CD4-positive, alpha-beta T cell treated with Interleukin-4 for 4 hours (primary cell): ENCODE measurements around the gene CBLN3.

ENCODE experiments used
- DNase-seq: peaks from one replicate; pipeline ENCODE4 v3.0.0-alpha.2; 2020

CBLN3 gene

DNA sequence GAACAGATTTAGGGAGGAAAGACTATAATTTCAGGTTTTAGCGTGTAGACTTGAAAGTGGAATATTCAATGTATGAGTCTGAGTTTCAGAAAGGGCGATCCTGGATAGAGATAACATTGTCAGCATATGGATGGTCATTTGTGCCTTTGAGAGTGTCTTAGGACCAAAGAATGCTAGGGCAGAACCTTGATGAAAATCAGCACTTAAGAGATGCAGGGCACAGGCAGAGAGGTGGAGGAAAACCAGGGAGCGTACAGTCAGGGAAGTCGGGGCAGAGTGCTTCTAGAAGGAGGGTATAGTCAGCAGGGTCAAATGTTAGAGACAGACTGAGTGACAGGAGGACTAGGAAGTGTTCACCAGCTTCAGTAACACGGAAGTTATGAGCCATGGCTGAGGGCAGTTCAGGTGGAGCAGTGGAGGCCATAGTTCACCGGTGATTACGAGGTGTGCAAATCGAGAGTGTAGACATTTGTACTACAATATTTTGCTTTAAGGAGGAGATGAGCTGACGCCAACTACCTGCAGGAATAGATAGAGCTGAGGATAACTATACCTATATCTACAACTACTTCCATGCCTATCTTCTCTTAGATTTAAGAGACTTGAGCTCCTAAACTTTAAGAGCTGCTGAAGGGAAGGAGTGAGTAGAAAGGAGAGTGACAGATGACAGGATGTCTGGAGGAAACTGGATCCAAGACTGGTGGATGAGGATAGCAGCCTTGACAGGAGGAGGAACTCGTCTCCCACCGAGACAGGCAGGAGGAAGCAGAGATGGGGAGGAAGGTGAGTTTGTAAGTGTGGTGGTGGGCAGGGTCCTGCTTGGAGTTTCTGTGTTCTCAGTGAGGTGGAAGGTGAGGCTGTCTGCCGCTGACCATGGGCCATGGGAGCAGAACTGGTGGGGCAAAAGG is 6.5 kb downstream of the CBLN3 start:
- DNase-seq = no peak

DNA sequence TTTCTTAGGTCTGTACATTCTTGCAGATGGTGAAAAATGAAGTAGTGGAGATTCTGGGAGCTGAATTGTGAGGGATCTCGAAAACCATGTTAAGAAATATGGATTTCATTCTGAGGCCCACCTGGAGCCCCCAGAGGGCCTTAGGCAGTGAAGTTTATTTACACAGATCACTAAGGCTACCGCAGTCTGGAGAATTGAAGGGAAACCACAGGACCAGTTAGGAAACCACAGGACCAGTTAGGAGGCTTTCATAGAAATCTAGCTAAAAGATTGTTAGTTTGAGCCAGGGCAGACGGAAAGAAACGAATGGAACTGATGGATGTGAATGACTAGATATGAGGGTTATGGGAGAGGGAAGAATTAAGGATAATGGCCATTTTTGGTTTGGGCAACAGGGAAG is 7.2 kb downstream of the CBLN3 start:
- DNase-seq = peak; percentile 24

DNA sequence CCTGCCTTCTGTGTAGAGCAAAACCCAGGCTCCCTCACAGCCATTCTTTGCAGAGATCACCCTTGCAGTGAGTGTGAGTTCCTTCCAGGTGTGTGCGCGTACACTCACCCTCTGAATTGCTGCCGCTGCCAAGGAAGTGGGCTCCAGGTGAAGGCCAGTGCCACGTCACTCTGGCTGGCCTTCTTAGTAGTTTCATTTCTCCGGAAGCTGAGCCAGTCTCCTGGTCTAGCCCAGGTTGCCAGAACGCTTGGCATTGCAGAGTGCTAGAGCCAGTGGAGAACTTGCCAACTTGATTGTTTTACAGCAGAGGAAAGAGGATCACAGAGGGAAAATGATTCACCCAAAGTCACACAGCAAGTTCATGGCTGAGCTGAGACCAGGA is 11.0 kb downstream of the CBLN3 start:
- DNase-seq = no peak

DNA sequence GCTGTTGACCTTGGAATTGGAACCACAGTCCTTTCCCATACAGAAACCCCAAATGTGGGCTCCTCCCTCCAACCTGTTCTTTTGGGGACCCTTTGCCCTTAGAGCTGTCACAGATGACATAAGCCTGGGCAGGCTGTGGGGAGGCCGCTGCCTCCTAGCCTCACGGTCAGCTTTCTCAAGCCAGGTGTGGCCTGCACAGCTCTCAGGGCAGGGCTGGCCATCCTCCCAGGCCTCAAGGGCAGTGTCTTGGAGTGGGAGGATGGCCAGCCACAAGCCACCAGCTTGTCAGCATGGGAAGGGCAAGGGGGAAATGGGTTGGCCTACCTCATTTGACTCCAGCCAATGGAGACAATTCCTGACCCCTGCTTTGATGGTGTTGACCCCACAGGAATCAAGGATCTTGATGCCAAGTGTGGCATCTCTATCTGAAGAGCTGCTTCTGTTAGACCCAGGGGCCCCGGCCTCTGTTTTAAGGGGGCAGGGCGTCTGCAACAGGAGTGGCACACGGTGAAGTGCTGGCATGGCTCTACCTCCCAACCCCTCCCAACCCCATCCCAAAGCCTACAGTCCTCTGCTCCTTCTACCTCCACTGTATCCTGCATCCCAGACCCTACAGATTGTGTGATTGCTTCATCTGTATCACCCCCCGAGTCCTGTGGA is 11.5 kb downstream of the CBLN3 start:
- no peak for DNase-seq

DNA sequence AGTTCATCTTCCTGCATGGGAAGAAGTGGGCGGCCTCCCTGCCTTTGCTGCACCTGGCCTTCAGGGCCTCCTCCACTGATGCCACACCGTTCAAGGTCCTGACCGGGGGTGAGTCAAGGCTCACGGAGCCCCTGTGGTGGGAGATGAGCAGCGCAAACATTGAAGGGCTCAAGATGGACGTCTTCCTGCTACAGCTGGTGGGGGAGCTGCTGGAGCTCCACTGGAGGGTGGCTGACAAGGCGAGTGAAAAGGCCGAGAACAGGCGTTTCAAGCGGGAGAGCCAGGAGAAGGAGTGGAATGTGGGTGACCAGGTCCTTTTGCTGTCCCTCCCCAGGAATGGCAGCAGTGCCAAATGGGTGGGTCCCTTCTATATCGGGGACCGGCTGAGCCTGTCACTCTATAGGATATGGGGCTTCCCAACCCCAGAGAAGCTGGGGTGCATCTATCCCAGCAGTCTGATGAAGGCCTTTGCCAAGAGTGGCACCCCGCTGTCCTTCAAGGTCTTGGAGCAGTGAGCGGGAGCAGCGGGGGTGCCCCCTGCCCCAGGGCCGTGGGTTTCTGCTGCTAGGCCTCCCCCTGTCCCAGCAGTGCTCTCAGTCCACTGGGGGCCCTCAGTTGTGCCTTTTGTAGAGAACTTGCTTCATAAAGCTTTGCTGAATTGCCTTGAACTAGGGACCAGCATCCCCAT is 12.4 kb downstream of the CBLN3 start:
- DNase-seq = no peak

DNA sequence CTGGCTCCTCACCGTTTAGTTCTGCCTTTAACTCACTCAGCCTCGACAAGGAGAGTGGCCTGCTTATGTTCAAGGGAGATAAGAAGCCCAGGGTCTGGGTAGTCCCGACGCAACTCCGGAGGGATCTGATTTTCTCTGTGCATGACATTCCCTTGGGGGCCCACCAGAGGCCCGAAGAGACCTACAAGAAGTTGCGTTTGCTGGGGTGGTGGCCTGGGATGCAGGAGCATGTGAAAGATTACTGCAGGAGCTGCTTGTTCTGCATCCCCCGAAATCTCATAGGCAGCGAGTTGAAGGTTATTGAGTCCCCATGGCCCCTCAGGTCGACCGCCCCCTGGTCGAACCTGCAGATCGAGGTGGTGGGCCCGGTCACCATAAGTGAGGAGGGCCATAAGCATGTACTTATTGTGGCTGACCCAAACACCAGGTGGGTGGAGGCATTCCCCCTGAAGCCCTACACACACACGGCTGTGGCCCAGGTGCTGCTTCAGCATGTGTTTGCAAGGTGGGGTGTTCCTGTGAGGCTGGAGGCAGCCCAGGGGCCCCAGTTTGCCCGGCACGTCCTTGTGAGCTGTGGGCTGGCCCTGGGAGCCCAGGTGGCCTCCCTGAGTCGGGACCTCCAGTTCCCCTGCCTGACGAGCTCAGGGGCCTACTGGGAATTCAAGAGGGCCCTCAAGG is 13.1 kb downstream of the CBLN3 start:
- no peak for DNase-seq

DNA sequence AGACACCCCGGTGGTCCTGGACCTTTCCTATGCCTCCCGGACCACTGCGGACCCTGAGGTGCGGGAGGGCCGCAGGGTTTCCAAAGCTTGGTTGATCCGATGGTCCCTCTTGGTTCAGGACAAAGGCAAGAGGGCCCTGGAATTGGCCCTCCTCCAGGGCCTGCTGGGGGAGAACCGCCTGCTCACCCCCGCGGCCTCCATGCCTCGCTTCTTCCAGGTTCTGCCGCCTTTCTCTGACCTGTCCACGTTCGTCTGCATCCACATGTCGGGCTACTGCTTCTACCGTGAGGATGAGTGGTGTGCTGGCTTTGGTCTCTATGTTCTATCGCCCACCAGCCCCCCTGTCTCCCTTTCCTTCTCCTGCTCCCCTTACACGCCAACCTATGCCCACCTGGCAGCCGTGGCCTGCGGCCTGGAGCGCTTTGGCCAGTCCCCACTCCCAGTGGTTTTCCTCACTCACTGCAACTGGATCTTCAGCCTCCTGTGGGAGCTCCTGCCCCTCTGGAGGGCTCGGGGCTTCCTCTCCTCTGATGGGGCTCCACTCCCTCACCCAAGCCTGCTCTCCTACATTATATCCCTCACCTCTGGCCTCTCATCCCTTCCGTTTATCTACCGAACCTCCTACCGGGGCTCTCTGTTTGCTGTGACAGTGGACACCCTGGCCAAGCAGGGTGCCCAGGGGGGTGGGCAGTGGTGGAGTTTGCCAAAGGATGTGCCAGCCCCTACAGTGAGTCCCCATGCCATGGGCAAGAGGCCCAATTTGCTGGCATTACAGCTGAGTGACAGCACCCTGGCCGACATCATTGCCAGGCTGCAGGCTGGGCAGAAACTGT is 13.8 kb downstream of the CBLN3 start:
- no peak for DNase-seq

DNA sequence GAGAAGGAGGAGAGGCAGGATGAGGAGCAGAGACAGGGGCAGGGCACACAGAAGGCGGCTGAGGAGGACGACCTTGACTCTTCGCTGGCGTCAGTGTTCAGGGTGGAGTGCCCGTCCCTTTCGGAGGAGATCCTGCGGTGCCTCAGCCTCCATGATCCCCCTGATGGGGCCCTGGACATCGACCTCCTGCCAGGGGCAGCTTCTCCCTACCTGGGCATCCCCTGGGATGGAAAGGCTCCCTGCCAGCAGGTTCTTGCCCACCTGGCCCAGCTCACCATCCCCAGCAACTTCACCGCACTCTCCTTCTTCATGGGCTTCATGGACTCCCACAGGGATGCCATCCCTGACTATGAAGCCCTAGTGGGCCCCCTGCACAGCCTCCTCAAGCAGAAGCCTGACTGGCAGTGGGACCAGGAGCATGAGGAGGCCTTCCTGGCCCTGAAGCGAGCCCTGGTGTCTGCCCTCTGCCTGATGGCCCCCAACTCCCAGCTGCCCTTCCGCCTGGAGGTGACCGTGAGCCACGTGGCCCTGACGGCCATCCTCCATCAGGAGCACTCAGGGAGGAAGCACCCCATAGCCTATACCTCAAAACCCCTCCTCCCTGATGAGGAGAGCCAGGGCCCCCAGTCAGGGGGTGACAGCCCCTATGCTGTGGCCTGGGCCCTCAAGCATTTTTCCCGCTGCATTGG is 14.6 kb downstream of the CBLN3 start:
- DNase-seq = no peak

DNA sequence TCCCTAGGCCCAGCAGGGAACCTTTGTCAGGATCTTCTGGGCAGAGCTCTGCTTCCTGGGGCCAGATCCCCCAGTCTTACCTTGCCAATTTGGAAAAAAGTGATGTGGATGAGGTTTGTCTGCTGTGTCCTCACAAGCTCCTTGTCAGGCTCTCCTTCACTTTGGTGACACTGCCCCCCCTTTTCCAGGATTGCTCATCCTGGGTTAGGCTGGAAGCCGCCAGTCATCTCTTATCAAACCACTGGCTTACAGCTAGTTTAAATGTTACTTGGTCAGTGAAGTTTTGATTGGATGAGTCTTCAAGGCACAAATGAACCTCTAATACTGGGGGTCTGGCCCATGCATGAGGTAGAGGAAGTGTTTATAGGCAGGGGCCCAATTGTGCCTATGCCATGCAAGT is 15.4 kb downstream of the CBLN3 start:
- DNase-seq = no peak

DNA sequence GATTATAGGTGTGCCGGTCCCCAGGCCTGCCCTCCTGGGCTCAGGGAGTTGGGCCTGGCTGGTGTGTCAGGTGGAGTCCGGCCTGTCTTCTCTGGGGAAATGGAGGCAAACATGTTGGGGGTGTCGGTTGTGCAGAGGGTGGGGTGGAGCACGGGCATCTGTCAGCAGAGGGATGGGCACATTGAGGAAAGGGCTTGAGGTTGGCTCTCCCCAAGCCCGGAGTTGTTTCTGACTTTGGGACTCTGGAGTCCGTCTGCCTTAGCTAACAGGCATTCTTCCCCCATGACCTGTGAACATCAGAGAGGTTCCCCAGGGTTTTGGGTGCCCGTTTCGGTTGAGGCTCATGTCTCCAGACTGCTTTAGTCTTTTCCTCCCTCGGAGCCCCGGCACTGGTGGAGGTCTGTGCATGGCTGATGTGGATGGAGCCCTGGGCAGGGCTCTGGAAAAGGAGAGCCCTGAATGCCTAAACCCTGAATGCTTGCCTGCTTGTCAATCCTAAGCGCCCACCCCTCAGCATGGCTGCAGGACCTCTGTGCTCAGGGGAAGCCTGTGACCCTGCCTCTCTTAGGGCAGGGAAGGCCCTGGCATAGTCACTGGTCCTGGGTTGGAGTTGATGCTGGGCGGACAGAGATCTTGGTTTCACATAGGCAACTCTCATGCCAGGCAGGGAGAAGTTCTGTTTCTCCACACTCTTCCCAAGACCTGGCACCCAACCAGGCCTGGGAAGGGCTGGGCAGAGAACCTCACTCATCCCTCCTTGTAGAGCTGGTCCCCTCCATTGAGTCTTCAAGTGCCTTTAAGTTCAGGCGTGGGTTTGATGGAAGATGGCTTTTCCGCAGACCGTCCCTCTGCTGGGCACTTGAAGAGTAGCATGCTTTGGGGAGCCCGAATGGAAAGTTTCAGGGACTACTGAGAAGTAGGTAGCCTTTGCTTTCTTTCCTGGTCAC is 17.8 kb downstream of the CBLN3 start:
- peak; percentile 44 for DNase-seq

DNA sequence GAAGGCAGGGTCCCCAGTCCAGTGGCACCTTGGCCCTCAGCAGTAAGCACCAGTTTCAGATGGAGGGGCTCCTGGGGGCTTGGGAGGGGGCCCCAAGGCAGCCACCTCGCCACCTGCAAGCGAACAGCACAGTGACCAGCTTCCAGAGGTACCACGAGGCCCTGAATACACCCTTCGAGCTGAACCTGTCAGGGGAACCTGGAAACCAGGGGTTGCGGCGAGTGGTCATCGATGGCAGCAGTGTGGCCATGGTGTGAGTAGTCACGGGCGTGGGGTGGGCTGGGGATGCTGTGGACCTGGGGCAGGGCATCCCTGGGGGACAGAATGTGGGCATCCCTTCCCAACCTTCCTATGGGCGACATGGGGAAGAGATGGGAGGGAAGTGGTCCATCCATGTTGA is 19.5 kb downstream of the CBLN3 start:
- DNase-seq = no peak

DNA sequence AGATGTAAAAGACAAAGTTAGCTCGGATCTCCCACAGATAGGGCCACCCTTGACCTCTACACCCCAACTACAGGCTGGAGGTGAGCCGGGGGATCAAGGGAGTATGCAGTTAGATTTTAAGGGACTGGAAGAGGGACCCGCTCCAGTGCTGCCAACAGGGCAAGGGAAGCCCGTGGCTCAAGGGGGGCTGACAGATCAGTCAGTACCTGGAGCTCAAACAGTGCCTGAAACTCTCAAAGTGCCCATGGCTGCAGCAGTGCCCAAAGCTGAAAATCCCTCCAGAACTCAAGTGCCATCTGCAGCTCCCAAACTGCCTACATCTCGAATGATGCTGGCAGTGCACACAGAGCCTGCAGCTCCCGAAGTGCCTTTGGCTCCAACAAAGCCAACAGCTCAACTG is 20.3 kb downstream of the CBLN3 start:
- DNase-seq = no peak

DNA sequence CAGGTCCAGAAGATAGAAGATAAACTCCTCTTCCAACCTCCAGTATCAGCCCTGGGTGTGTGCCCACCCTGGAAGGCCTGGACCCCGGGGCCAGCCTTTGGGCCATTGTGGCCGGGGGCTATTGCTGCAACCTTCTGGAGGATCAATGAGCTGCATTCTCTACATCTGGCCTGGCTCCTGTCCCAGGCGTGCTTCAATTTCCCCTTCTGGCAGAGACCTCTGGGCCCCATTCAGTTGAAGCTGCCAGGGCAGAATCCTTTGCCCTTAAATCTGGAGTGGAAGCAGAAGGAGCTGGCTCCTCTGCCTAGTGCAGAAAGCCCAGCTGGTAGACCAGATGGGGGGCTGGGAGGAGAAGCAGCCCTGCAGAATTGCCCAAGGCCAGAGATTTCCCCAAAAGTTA is 20.7 kb downstream of the CBLN3 start:
- no peak for DNase-seq

DNA sequence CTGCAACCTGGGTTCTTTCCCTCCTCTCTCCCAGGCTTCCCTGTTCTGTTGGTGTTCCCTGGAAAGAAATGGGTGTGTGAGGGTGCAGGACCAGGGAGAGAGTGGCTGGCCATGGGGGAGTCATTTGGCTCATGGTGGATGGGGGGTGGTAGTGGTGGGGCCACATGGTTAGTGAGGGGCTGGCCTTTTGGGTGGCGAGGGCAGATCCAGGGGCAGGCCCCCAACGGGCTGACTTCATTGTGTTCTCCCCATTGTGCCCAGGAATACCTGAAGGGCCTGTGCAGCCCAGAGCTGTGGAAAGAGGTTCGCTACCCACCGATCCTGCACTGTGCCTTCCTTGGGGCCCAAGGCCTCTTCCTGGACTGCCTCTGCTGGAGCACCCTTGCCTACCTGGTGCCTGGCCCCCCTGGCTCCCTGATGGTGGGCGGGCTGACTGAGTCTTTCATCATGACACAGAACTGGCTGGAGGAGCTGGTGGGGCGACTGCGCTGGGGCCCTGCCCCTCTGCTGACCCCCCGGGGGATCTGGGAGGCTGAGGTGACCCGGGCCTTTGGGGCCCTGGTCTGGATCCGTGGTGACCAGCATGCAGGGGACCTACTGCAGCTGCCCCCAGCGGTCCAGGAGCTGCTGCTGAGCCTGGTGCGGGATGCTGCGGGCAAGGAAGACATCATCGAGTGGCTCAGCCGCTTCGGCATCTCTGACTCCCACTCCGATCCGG is 21.7 kb downstream of the CBLN3 start:
- no peak for DNase-seq

DNA sequence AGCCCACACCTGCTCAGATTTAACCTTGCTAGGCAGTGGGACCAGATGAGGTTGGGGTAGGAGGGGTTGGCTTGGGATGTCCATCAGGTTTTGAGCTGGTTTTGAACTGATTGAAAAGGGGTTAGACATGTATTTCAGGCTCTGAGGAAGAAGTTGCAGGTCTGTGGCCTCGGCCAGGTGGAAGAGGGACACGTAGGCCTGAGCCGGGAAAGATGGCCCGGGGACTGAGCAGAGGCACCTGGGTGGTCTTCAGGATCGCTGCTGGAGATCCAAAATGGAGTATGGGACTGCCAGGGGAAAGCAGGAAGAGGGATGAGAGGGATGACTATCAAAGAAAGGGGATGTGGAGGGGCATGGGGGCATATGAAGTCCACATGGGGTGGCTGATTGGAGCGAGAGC is 23.1 kb downstream of the CBLN3 start:
- DNase-seq = no peak

DNA sequence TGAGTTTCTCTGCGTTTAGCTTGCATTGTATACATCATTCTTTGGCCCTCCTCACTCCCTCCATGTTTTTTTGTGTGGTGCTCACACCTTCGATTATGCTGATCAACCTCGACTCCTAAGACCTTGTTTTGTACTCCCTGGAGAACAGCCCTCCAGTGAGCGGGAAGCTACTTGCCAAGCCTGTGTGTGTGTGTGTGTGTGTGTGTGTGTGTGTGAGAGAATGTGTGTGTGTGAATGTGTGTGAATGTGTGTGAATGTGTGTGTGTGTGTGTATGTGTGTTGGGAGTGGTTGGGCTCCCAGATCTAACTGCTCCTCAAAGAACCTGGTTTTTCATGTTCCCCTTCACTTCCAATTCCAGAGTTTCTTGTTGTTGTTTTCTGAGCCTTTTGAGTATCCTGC is 24.7 kb downstream of the CBLN3 start:
- no peak for DNase-seq

DNA sequence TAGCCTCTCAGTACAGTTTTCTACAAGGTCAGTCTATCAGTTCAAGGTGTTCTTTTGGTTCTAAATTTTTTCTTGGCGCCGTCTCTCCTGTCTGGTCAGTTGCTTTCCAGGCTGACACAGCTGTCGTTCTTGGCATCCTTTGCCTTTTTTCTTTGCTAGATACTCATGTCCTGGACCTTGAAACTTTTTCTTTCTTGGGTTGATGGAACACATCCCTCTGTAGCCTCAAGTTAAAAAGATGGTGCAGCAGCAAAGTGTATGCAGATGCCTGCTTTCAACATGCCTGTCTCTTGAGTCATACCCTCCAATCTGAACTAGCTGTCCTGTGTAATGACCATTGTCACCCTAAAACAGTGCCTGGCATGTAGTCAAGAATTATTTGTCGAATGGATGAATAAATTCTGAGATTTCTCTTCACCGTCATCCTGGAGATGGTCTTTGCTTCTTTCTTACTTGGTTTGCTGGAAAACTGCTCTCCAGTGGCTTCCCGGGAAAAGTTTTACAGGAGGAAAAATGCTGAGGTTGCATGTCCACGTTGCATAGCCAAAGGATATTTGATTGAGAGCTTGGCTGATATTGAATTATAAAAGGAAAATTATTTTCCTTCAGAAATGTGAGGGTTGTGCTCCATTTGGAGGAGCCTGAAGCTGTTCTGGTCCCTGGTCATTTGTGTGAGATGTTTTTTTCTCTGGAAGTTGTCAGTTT is 26.0 kb downstream of the CBLN3 start:
- no peak for DNase-seq

DNA sequence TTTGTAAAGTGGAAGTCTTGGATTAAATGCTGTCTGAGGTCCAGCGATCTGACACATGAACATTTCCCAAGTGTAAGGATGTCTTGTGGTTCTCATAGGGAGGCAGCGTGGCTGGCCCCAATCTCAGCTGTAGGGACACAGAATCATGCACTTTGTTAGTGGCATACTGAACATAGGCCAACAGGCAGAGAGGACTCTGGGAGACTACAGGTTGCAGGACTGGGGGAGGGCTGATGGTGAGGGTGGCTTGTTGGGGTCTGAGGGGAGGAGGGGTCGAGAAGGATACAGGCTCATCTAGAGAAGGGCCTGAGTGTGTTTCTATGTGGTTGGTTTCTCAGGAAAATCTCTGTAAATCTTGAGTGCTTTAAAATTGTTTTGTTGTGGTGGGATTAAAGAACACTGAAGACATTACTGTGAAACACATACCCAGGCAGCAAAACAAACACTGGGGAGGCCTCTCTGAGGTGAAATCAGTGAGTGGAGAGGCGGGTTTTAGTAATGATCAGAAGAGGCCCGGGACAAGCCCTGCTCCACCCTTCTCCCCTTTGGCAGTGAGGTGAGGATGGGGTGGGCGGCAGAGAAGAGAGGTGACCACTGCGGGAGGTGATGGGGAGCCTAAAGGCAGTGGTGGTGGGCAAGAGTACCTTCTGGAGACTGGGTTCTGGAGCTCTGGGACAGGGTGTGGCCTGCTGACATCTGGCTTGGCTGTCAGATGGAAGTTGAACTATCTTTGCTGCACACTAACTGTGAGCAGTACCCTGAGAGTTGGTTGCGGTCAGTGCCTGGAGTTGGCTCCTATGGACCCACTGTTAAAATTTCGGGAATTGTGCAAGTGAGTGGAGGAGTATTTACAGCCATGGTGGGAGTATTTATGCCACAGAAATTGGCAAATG is 27.4 kb downstream of the CBLN3 start:
- no peak for DNase-seq
